Tibial nerve (tissue), 3 donors: ENCODE measurements around the gene DOCK1.

Experiments used
- POLR2A ChIP-seq, 2 donors: fragments of 450-650 bp; IDR thresholded peaks; one replicate each; pipeline ENCODE4 v1.6.1; 2017; ENCODE audit warnings: antibody characterized with exemption in 2 of 2, mild to moderate bottlenecking in 2 of 2, moderate library complexity in 2 of 2
- TF ChIP-seq, protein P1 (sequence below), 5 experiments: fragments of 200-600 bp in 3 of 5; fragments of 450-650 bp in 2 of 5; sonication (generic) in 3 of 5; IDR thresholded peaks; one replicate each; pipeline ENCODE4 v1.5.1; 2016 to 2019; ENCODE audit warnings: antibody characterized with exemption in 5 of 5, mild to moderate bottlenecking in 3 of 5, moderate library complexity in 2 of 5

DNA sequence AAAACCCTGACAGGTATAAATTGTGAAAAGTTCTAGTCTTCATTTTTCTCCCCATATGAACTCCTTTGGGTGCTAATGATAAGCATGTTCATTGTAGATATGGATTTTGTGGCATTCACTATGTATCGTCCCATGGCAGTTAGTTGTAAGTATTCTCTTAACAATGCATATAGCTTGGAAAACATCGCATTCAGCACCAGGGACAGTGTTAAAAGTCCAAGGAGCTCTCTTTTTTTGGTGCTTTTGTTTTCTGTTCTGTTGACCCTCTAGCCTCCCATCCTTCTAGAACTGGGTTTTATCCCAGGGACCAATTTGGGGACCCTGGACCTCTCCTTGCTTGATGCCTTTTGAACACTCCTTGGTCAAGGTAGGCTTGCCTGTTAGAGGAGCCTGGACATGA lies 253.4 kb downstream of the DOCK1 start:
- TF ChIP-seq, protein P1, sequence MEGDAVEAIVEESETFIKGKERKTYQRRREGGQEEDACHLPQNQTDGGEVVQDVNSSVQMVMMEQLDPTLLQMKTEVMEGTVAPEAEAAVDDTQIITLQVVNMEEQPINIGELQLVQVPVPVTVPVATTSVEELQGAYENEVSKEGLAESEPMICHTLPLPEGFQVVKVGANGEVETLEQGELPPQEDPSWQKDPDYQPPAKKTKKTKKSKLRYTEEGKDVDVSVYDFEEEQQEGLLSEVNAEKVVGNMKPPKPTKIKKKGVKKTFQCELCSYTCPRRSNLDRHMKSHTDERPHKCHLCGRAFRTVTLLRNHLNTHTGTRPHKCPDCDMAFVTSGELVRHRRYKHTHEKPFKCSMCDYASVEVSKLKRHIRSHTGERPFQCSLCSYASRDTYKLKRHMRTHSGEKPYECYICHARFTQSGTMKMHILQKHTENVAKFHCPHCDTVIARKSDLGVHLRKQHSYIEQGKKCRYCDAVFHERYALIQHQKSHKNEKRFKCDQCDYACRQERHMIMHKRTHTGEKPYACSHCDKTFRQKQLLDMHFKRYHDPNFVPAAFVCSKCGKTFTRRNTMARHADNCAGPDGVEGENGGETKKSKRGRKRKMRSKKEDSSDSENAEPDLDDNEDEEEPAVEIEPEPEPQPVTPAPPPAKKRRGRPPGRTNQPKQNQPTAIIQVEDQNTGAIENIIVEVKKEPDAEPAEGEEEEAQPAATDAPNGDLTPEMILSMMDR (IDR thresholded peaks at IDR 0.05): no peak
- TF ChIP-seq POLR2A (IDR thresholded peaks at IDR 0.05): no peak
